ENCODE results near the gene CLIP2.
"Not testable (repeated sequence)": the region's sequence is repeated elsewhere in the genome, so short reads cannot be mapped to it uniquely, and the experiment has no call there.

Gene CLIP2

GRCh38 chr7:74253331-74253730 lies 35.9 kb upstream of the CLIP2 start:
- H3K4me3 ChIP-seq (ENCODE audit: low read depth, low read length) = peak overlapping the region; percentile 94
- no peak for DNase-seq (ENCODE audit: low read depth)
- no peak for TF ChIP-seq CTCF (IDR thresholded peaks at IDR 0.05; ENCODE audit: low read depth, low read length)
- TF ChIP-seq MAX (IDR thresholded peaks at IDR 0.05; ENCODE audit: low read depth, low read length) = no peak
- no peak for TF ChIP-seq POLR2A (IDR thresholded peaks at IDR 0.05; ENCODE audit: extremely low read depth, insufficient read length)
- no peak for TF ChIP-seq MYC (IDR thresholded peaks at IDR 0.05; ENCODE audit: low read depth, low read length)

- H3K4me3 ChIP-seq (ENCODE audit: low read depth, low read length) = peak overlapping the region; percentile 94
- TF ChIP-seq POLR2A (IDR thresholded peaks at IDR 0.05; ENCODE audit: extremely low read depth, insufficient read length) (no peak), CTCF (IDR thresholded peaks at IDR 0.05; ENCODE audit: low read depth, low read length) (no peak), MAX (IDR thresholded peaks at IDR 0.05; ENCODE audit: low read depth, low read length) (no peak), MYC (IDR thresholded peaks at IDR 0.05; ENCODE audit: low read depth, low read length) (no peak)
- DNase-seq (ENCODE audit: low read depth) = no peak
Measured at GRCh38 chr7:74253835-74254128, 35.4 kb upstream of the CLIP2 start.

DNA sequence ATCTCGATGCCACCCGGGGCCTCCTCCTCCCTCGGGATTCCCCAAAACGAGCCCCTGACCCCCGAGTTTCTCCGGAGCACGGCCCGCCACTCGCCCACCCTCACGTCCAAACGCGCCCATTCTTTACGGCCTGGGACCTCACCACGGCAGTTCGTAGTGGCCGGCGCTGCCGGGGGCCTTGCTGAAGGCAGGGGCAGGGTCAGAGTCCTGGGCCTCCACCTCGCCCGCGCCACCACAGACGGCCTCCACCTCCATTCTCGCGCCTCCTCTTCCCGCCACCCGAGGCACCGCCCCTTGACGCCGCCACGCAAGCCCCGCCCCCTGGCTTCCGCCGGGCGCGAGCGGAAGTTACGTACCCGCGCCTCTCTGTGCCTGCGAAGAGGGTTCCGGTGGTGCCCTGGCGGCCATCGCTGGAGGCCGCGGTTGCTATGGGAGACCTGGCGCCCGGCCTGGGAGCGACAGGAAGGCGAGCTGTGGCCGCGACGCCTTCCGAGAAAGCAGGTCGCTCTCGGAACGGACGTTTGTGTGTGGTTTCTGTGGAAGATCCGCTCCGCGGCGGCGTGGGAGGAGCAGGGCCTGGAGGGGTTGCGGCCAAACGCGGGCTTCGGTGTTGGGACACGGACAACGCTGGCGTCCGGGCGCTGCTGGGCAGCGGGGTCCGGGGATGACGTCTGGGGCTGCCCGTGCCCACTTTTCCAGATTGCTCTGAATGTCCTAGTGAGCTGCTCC lies 34.9 kb upstream of the CLIP2 start, which contains the start of gene RFC2:
Gene RFC2 (minus strand): TSS at position 271 of the 729 bp plus-strand sequence. CDS start 16 bp downstream, at position 255.
- peak; percentile 100 for DNase-seq (ENCODE audit: low read depth)
- no peak for TF ChIP-seq CTCF (IDR thresholded peaks at IDR 0.05; ENCODE audit: low read depth, low read length)
- TF ChIP-seq MAX (IDR thresholded peaks at IDR 0.05; ENCODE audit: low read depth, low read length) = peak; percentile 82
- TF ChIP-seq MYC (IDR thresholded peaks at IDR 0.05; ENCODE audit: low read depth, low read length) = peak; percentile 83
- peak; percentile 90 for TF ChIP-seq POLR2A (IDR thresholded peaks at IDR 0.05; ENCODE audit: extremely low read depth, insufficient read length)

GRCh38 chr7:74254858-74255379 lies 34.3 kb upstream of the CLIP2 start:
- TF ChIP-seq MAX (IDR thresholded peaks at IDR 0.05; ENCODE audit: low read depth, low read length) (no peak), CTCF (IDR thresholded peaks at IDR 0.05; ENCODE audit: low read depth, low read length) (no peak), POLR2A (IDR thresholded peaks at IDR 0.05; ENCODE audit: extremely low read depth, insufficient read length) (no peak), MYC (IDR thresholded peaks at IDR 0.05; ENCODE audit: low read depth, low read length) (no peak)
- H3K4me3 ChIP-seq (ENCODE audit: low read depth, low read length) = peak overlapping the region; percentile 94
- DNase-seq (ENCODE audit: low read depth) = peak; percentile 69

More for the DNA sequence above, 34.9 kb upstream of the CLIP2 start, which contains the start of gene RFC2:
- H3K4me3 ChIP-seq (ENCODE audit: low read depth, low read length) = peak within 1 kb of the TSS; percentile 94

GRCh38 chr7:74255461-74255860 lies 33.7 kb upstream of the CLIP2 start:
- peak overlapping the region; percentile 94 for H3K4me3 ChIP-seq (ENCODE audit: low read depth, low read length)
- DNase-seq (ENCODE audit: low read depth) = not testable (repeated sequence)

GRCh38 chr7:74256491-74257408 lies 32.5 kb upstream of the CLIP2 start:
- TF ChIP-seq POLR2A (IDR thresholded peaks at IDR 0.05; ENCODE audit: extremely low read depth, insufficient read length) = no peak
- no peak for TF ChIP-seq MAX (IDR thresholded peaks at IDR 0.05; ENCODE audit: low read depth, low read length)
- no peak for TF ChIP-seq CTCF (IDR thresholded peaks at IDR 0.05; ENCODE audit: low read depth, low read length)
- TF ChIP-seq MYC (IDR thresholded peaks at IDR 0.05; ENCODE audit: low read depth, low read length) = no peak
- DNase-seq (ENCODE audit: low read depth) = peak; percentile 56

More at GRCh38 chr7:74256491-74257408, 32.5 kb upstream of the CLIP2 start:
- H3K4me3 ChIP-seq (ENCODE audit: low read depth, low read length) = no peak overlapping the region

Data from NB4 (cell line).